AG04450 (cell line): ENCODE measurements around the gene ERN1. TPM values are rescaled to one million over a fixed set of nuclear protein-coding genes. Genes with fewer than 3 reads are reported as not detected.

Source experiments
- CTCF ChIA-PET: fragments of 300-600, 350-600 bp; formaldehyde crosslinking; extraction: SDS; loops from one replicate; lab custom pipeline; 2022; ENCODE audit warnings: antibody characterized with exemption, inconsistent platforms; lab: Charles Lee
- POLR2A ChIA-PET: fragments of 350-600 bp; formaldehyde crosslinking; extraction: SDS; loops from one replicate; lab custom pipeline; 2021; ENCODE audit warnings: antibody characterized with exemption, inconsistent platforms; lab: Yijun Ruan, JAX
- DNase-seq: peaks from one replicate; pipeline ENCODE4 v3.0.0-alpha.2; 2011; ENCODE audit warnings: low read depth, low spot score
- H3K27ac ChIP-seq: one replicate; pipeline ENCODE4 v1.5.1; 2012; ENCODE audit warnings: low read depth, low read length, control low read depth
- H3K27me3 ChIP-seq: one replicate; pipeline ENCODE4 v1.6.0; 2012; ENCODE audit warnings: low read length; ENCODE audit not compliant: control insufficient read depth, insufficient read depth
- H3K4me3 ChIP-seq: 2 replicates; pipeline ENCODE4 v1.5.1; 2011; ENCODE audit warnings: mild to moderate bottlenecking, low read depth, low read length, control low read depth
- H3K9me3 ChIP-seq: 2 replicates; pipeline ENCODE4 v1.5.1; 2012; ENCODE audit warnings: low read length; ENCODE audit not compliant: control insufficient read depth, insufficient read depth
- polyA plus RNA-seq: library from polyadenylated mRNA; depleted of rRNA; stranded (reverse); fragments of >200 nt; gene quantifications from 2 replicates; pipeline ENCODE4 v1.2.3, GENCODE V29; 2011
- TF ChIP-seq, protein P1 (sequence below): IDR thresholded peaks from 2 replicates; pipeline ENCODE4 v1.5.1; 2011; ENCODE audit warnings: low read depth, low read length, control low read depth, inconsistent platforms

The ERN1 gene
- polyA plus RNA-seq, 1 experiment: 4.7 TPM

DNA sequence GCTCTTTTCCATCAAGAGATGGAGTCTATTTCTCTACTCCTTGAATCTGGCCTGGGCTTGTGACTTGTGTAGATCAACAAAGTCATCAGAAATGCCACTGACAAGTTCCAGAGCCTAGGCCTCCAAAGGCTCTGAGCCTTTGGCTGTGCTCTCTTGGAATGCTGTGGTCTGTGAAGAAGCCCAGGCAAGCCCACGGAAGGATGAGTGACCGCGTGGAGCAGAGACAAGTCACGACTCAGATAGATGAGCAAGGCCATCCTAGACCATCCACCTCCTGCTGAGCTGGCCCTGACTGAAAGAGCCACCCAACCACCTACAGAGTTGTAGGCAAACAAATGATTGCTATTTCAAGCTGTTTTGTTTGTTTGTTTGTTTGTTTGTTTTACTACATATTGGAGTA, 97.9 kb downstream of the ERN1 start:
- ChIA-PET CTCF (interaction anchor here (0.7 to 11.8 kb wide), 2 partner anchors 101 to 113 kb away, joined by 3 to 698 read pairs; partner anchors contain the start of genes ERN1 and GH1), POLR2A (no interaction called here)
- TF ChIP-seq, protein P1, sequence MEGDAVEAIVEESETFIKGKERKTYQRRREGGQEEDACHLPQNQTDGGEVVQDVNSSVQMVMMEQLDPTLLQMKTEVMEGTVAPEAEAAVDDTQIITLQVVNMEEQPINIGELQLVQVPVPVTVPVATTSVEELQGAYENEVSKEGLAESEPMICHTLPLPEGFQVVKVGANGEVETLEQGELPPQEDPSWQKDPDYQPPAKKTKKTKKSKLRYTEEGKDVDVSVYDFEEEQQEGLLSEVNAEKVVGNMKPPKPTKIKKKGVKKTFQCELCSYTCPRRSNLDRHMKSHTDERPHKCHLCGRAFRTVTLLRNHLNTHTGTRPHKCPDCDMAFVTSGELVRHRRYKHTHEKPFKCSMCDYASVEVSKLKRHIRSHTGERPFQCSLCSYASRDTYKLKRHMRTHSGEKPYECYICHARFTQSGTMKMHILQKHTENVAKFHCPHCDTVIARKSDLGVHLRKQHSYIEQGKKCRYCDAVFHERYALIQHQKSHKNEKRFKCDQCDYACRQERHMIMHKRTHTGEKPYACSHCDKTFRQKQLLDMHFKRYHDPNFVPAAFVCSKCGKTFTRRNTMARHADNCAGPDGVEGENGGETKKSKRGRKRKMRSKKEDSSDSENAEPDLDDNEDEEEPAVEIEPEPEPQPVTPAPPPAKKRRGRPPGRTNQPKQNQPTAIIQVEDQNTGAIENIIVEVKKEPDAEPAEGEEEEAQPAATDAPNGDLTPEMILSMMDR: no peak
- DNase-seq: no peak
- Histone ChIP-seq H3K27ac (no peak overlapping the region), H3K4me3 (no peak overlapping the region), H3K9me3 (no peaks in the 10 kb centered on the region), H3K27me3 (no peaks in the 10 kb centered on the region)

DNA sequence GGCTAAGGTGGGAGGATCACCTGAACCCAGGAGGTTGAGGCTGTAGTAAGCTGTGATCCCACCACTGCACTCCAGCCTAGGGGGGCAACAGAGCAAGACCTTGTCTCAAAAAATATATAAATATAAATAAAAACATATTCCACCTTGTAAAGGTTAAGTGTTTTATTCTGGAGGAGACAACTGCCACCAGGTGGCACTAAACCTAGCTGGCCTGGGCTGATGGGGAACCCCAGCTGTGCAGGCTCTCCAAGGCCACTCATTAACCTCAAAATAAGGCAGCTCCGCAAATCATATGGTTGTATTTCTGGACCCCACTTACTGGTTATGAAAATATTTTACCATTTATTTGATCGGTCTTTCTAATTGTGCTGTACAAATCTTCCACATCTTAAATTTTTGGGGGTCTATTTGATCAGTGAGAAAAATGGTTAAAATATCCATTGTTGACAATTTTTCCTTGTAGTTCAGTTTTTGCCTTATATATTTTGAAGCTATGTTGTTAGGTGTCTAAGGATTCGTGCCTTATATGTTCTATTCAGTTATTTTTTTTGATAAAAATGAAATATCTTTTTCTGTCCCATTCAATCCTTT, 101.0 kb downstream of the ERN1 start:
- TF ChIP-seq, protein P1: peak; percentile 82
- Histone ChIP-seq H3K4me3 (no peak overlapping the region), H3K27me3 (no peaks in the 10 kb centered on the region), H3K27ac (no peak overlapping the region), H3K9me3 (no peaks in the 10 kb centered on the region)
- DNase-seq: peak; percentile 39
- ChIA-PET CTCF (interaction anchor here (0.5 to 11.8 kb wide), 44 partner anchors 9 to 253 kb away, joined by 3 to 698 read pairs (median 4); partner anchors contain the start of genes ERN1, GH1 and ICAM2), POLR2A (interaction anchor here (0.8 to 1.7 kb wide), 4 partner anchors 87 to 116 kb away, joined by 3 to 11 read pairs (median 6); partner anchors contain the start of gene ERN1)

DNA sequence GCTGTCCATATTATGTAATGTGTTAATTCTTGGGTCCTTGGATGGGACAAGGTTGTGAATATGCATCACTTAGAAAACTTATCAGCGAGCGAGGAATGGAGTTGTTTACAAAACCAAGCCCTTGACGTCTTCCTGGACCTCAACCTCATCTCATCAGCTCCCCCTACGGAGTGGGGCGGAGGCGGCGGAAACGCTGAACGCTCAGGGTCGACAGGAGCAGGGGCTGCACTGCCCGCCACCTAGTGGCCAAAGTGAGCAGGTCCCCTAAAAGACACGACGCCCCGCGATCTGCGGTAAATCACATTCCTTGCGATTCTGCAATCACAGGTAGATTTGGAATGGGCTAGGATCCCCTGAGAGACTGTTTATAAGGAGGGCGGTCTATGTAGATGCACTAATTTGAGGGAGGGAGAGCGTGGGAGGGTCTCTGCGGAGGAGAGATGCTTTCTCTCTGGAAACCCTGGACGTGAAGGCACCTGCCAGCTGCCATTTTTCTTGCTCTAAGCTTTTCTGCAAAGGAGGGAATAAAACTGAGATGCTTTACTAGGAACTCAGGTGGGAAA, 104.1 kb downstream of the ERN1 start:
- H3K4me3 ChIP-seq: no peak overlapping the region

DNA sequence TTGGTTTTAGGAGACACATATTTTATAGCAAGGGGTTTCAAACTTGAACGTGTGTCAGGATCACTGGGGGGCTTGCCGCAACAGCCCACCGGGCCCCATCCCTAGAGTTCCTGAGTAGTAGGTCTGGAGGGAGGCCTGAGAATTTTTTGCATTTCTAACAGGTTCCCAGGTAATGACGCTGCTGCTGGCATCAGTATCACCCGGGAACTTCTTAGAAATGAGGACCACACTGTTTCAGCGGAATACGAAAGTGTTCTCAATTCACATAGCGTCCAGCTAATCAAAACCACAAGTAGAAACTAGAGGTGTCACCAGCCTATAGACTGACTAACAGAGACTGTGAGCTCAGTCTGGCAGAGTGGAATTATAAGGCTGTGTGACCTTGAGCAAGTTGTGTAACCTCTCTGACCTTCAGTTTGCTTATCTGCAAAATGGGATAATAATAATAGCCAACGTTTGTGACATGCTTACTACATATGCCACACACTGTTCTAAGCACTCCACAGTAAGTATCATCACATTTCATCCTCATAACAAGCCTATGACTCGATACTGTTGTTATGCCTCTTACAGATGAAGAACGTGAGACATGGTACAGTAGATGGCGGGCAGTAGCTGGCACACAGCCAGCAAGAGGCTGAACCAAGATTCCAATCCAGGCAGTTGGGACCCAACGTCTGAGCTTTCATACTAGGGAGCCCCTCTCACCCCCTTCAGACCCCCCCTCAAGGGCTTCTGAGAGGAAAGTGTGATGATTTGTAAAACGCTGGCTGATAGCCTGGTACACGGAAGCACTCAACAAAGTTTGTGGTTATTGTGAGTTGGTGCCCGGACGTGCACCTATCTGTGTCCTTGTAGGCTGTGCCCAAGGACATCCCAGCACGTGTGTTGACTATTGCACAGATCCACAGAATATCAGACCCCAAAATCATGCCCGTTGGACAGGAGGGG, 104.9 kb downstream of the ERN1 start:
- no peak overlapping the region for H3K27ac ChIP-seq
- ChIA-PET CTCF (interaction anchor here (0.6 to 11.8 kb wide), 29 partner anchors 8 to 257 kb away, joined by 3 to 698 read pairs (median 4); partner anchors contain the start of genes CSHL1, ERN1 and GH1), POLR2A (no interaction called here)
- TF ChIP-seq, protein P1: no peak
- H3K9me3 ChIP-seq: no peaks in the 10 kb centered on the region
- peaks cover 2% of the 10 kb centered on the region for H3K27me3 ChIP-seq
- H3K4me3 ChIP-seq: no peak overlapping the region
- DNase-seq: no peak

More for the DNA sequence above, 104.1 kb downstream of the ERN1 start:
- Histone ChIP-seq H3K9me3 (no peaks in the 10 kb centered on the region), H3K27ac (no peak overlapping the region), H3K27me3 (peaks cover 2% of the 10 kb centered on the region)
- CTCF ChIA-PET: interaction anchor here (0.6 to 11.8 kb wide), 29 partner anchors 9 to 256 kb away, joined by 3 to 698 read pairs (median 4); partner anchors contain the start of genes CSHL1, ERN1 and GH1
- TF ChIP-seq, protein P1: peak; percentile 93
- POLR2A ChIA-PET: no interaction called here
- peak; percentile 33 for DNase-seq
